LNCaP clone FGC (cell line): ENCODE measurements around the gene ZNF396.

Experiments used
- DNase-seq: peaks from one replicate; pipeline ENCODE4 v3.0.0-alpha.2; 2011; ENCODE audit warnings: low read depth
- H3K4me3 ChIP-seq: 2 replicates; pipeline ENCODE4 v1.5.1; 2011; ENCODE audit warnings: mild to moderate bottlenecking, low read depth, low read length, control low read depth
- CTCF ChIP-seq: IDR thresholded peaks from 2 replicates; pipeline ENCODE4 v1.5.1; 2012; ENCODE audit warnings: mild to moderate bottlenecking; ENCODE audit not compliant: control insufficient read depth, insufficient read depth; ENCODE audit errors: extremely low read depth

ZNF396 gene

GRCh38 chr18:35386600-35387100 lies 9.5 kb upstream of the ZNF396 start:
- H3K4me3 ChIP-seq: no peak overlapping the region
- DNase-seq: peak; percentile 55
- TF ChIP-seq CTCF: peak; percentile 96

GRCh38 chr18:35383136-35383535 lies 6.0 kb upstream of the ZNF396 start:
- DNase-seq: no peak
- H3K4me3 ChIP-seq: no peak overlapping the region
- TF ChIP-seq CTCF: no peak

GRCh38 chr18:35379421-35379820 lies 2.3 kb upstream of the ZNF396 start:
- H3K4me3 ChIP-seq: no peak overlapping the region
- DNase-seq: no peak
- TF ChIP-seq CTCF: no peak

GRCh38 chr18:35378574-35378896 lies 1.4 kb upstream of the ZNF396 start:
- TF ChIP-seq CTCF: no peak
- H3K4me3 ChIP-seq: no peak overlapping the region
- DNase-seq: no peak

- DNase-seq: no peak
- no peak for TF ChIP-seq CTCF
- no peak overlapping the region for H3K4me3 ChIP-seq
Observed at GRCh38 chr18:35377875-35378573, 887 bp upstream of the ZNF396 start.

GRCh38 chr18:35376393-35376741 lies 770 bp downstream of the ZNF396 start:
- DNase-seq: no peak
- TF ChIP-seq CTCF: no peak
- peak overlapping the region; percentile 75 for H3K4me3 ChIP-seq

GRCh38 chr18:35374708-35375107 lies 2.4 kb downstream of the ZNF396 start:
- DNase-seq: no peak
- TF ChIP-seq CTCF: no peak

More at GRCh38 chr18:35374708-35375107, 2.4 kb downstream of the ZNF396 start:
- H3K4me3 ChIP-seq: no peak overlapping the region
